OCI-LY7 (cell line): ENCODE results near the gene SCARB1.

Source experiments
- EZH2phosphoT487 ChIP-seq: fragments of 200-600 bp; sonication (generic); IDR thresholded peaks from 2 replicates; pipeline ENCODE4 v1.6.1; 2018; ENCODE audit warnings: low read depth, borderline replicate concordance, mild to moderate bottlenecking, mixed run types, antibody characterized with exemption, low read length, moderate library complexity, mixed read lengths
- TF ChIP-seq, protein P1 (sequence below): fragments of 200-600 bp; sonication (generic); conservative IDR thresholded peaks from 2 replicates; pipeline ENCODE4 v1.5.1; 2014; ENCODE audit warnings: mild to moderate bottlenecking, antibody characterized with exemption, low read length, moderate library complexity, mixed read lengths

DNA sequence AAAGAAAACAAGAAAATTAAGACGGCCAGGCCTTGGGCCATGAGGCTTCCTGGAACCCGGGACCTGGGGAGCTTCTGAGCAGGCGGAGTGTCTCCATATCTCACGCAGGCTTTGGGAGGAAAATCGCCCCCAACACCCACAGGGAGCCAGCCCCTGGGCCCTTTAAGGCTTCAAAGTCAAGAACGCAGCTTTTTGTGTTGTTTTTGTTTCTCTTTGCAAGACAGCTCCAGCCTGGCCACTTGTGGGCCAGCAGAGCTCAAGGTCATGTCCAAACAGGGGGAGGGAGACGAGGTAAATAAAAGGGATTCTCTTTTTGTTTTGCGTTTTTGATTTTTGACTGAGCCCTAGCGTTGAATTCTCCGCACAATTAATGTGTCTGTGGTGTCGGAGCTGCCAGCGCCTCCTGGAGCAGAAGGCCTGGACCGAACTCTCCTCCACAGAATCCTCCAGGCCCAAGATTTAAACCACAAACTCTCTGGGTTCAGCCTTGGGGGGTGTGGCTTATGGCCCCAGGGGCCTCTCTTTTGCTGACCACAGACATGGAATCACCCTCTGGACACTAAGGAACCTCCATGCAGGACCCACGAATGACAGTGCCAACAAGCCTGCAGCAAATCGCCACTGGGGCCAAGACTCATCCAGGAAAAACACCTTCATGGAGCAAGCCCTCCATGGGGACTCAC, 8.2 kb downstream of the SCARB1 start:
- TF ChIP-seq, protein P1, sequence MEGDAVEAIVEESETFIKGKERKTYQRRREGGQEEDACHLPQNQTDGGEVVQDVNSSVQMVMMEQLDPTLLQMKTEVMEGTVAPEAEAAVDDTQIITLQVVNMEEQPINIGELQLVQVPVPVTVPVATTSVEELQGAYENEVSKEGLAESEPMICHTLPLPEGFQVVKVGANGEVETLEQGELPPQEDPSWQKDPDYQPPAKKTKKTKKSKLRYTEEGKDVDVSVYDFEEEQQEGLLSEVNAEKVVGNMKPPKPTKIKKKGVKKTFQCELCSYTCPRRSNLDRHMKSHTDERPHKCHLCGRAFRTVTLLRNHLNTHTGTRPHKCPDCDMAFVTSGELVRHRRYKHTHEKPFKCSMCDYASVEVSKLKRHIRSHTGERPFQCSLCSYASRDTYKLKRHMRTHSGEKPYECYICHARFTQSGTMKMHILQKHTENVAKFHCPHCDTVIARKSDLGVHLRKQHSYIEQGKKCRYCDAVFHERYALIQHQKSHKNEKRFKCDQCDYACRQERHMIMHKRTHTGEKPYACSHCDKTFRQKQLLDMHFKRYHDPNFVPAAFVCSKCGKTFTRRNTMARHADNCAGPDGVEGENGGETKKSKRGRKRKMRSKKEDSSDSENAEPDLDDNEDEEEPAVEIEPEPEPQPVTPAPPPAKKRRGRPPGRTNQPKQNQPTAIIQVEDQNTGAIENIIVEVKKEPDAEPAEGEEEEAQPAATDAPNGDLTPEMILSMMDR: no peak
- TF ChIP-seq EZH2phosphoT487: no peak
